ENCODE results near the gene DNAJC13. TPM values are rescaled to one million over a fixed set of nuclear protein-coding genes. Genes with fewer than 3 reads are reported as not detected.
"Not testable (repeated sequence)": the region's sequence is repeated elsewhere in the genome, so short reads cannot be mapped to it uniquely, and the experiment has no call there.

The DNAJC13 gene
- total and polyA plus RNA-seq, 4 donors: 6.3 to 22.8 (median 15.4) TPM

DNA sequence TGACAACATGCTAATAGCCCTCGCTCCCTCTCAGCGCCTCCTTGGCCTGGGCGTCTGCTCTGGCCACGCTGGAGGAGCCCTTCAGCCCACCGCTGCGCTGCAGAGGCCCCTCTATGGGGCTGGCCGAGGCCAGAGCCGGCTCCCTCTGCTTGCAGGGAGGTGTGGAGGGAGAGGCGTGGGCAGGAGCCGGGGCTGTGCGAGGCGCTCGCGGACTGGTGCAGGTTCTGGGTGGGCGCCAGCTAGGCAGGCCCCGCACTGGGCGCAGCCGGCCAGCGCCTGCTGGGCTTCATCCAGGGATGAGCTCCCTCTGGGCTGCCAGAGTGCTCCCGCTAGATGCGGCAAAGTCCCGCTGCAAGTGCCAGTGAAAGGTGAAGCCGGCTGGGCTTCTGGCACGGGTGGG is 21.0 kb upstream of the DNAJC13 start:
- H3K27me3 ChIP-seq (ENCODE audit: control insufficient read depth in 4 of 4, insufficient read depth in 4 of 4, low read length in 3 of 4): no peaks in the 10 kb centered on the region
- H3K9ac ChIP-seq (ENCODE audit: low read depth in 1 of 2, low read length in 2 of 2): no peak overlapping the region
- no peak for TF ChIP-seq RXRA (IDR thresholded peaks at IDR 0.05)
- TF ChIP-seq JUND (IDR thresholded peaks at IDR 0.05): no peak
- TF ChIP-seq, protein P1, sequence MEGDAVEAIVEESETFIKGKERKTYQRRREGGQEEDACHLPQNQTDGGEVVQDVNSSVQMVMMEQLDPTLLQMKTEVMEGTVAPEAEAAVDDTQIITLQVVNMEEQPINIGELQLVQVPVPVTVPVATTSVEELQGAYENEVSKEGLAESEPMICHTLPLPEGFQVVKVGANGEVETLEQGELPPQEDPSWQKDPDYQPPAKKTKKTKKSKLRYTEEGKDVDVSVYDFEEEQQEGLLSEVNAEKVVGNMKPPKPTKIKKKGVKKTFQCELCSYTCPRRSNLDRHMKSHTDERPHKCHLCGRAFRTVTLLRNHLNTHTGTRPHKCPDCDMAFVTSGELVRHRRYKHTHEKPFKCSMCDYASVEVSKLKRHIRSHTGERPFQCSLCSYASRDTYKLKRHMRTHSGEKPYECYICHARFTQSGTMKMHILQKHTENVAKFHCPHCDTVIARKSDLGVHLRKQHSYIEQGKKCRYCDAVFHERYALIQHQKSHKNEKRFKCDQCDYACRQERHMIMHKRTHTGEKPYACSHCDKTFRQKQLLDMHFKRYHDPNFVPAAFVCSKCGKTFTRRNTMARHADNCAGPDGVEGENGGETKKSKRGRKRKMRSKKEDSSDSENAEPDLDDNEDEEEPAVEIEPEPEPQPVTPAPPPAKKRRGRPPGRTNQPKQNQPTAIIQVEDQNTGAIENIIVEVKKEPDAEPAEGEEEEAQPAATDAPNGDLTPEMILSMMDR (IDR thresholded peaks at IDR 0.05; ENCODE audit: low read depth, low read length, missing input control): no peak
- no peak for TF ChIP-seq EGR1 (IDR thresholded peaks at IDR 0.05; ENCODE audit: low read depth in 2 of 2)
- TF ChIP-seq RAD21 (IDR thresholded peaks at IDR 0.05): no peak
- TF ChIP-seq FOXA2 (IDR thresholded peaks at IDR 0.05): no peak
- no peak for TF ChIP-seq HNF4A (conservative IDR thresholded peaks at IDR 0.05)
- TF ChIP-seq, protein P2, sequence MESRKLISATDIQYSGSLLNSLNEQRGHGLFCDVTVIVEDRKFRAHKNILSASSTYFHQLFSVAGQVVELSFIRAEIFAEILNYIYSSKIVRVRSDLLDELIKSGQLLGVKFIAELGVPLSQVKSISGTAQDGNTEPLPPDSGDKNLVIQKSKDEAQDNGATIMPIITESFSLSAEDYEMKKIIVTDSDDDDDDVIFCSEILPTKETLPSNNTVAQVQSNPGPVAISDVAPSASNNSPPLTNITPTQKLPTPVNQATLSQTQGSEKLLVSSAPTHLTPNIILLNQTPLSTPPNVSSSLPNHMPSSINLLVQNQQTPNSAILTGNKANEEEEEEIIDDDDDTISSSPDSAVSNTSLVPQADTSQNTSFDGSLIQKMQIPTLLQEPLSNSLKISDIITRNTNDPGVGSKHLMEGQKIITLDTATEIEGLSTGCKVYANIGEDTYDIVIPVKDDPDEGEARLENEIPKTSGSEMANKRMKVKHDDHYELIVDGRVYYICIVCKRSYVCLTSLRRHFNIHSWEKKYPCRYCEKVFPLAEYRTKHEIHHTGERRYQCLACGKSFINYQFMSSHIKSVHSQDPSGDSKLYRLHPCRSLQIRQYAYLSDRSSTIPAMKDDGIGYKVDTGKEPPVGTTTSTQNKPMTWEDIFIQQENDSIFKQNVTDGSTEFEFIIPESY (IDR thresholded peaks at IDR 0.05): no peak
- TF ChIP-seq TAF1 (conservative IDR thresholded peaks at IDR 0.05): no peak
- TF ChIP-seq FOXA1 (IDR thresholded peaks at IDR 0.05): no peak
- TF ChIP-seq GABPA (IDR thresholded peaks at IDR 0.05 in 1 of 2, conservative IDR thresholded peaks at IDR 0.05 in 1 of 2): no peak
- TF ChIP-seq HNF4G (IDR thresholded peaks at IDR 0.05): no peak
- TF ChIP-seq, protein P3, sequence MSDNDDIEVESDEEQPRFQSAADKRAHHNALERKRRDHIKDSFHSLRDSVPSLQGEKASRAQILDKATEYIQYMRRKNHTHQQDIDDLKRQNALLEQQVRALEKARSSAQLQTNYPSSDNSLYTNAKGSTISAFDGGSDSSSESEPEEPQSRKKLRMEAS (IDR thresholded peaks at IDR 0.05): no peak
- DNase-seq (ENCODE audit: low spot score): no peak
- 97% methylated on average over 24 of the region's 24 CpGs for WGBS
- H3K4me1 ChIP-seq (ENCODE audit: control insufficient read depth in 4 of 4, insufficient read depth in 4 of 4, low read length in 3 of 4): no peaks in the 10 kb centered on the region
- H3K36me3 ChIP-seq (ENCODE audit: control insufficient read depth in 4 of 4, insufficient read depth in 3 of 4, low read depth in 1 of 4, low read length in 3 of 4): no peaks in the 10 kb centered on the region
- H3K4me3 ChIP-seq (ENCODE audit: low read depth in 1 of 3, low read length in 3 of 3): no peak overlapping the region
- no peak overlapping the region for H3K27ac ChIP-seq (ENCODE audit: low read depth in 1 of 2, low read length in 2 of 2)
- H3K9me3 ChIP-seq (ENCODE audit: control insufficient read depth in 4 of 4, low read length in 3 of 4): peaks cover 0 to 3% (median 0%) of the 10 kb centered on the region in 4 donors

DNA sequence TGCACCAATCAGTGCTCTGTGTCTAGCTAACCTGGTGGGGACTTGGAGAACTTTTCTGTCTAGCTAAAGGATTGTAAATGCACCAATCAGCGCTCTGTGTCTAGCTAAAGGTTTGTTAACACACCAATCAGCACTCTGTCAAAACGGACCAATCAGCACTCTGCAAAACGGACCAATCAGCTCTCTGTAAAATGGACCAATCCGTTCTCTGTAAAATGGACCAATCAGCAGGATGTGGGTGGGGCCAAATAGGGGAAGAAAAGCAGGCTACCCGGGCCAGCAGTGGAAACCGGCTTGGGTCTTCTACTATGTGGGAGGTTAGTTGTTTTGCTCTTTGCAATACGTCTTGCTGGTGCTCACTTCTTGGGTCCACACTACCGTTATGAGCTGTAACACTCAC is 20.5 kb upstream of the DNAJC13 start:
- not testable (repeated sequence) for H3K4me1 ChIP-seq (ENCODE audit: control insufficient read depth in 4 of 4, insufficient read depth in 4 of 4, low read length in 3 of 4); H3K27me3 ChIP-seq (ENCODE audit: control insufficient read depth in 4 of 4, insufficient read depth in 4 of 4, low read length in 3 of 4); H3K4me3 ChIP-seq (ENCODE audit: low read depth in 1 of 3, low read length in 3 of 3); DNase-seq (ENCODE audit: low spot score); H3K36me3 ChIP-seq (ENCODE audit: control insufficient read depth in 4 of 4, insufficient read depth in 3 of 4, low read depth in 1 of 4, low read length in 3 of 4); H3K9me3 ChIP-seq (ENCODE audit: control insufficient read depth in 4 of 4, low read length in 3 of 4); H3K9ac ChIP-seq (ENCODE audit: low read depth in 1 of 2, low read length in 2 of 2); H3K27ac ChIP-seq (ENCODE audit: low read depth in 1 of 2, low read length in 2 of 2)
- WGBS: 91% methylated on average over 8 of the region's 8 CpGs

DNA sequence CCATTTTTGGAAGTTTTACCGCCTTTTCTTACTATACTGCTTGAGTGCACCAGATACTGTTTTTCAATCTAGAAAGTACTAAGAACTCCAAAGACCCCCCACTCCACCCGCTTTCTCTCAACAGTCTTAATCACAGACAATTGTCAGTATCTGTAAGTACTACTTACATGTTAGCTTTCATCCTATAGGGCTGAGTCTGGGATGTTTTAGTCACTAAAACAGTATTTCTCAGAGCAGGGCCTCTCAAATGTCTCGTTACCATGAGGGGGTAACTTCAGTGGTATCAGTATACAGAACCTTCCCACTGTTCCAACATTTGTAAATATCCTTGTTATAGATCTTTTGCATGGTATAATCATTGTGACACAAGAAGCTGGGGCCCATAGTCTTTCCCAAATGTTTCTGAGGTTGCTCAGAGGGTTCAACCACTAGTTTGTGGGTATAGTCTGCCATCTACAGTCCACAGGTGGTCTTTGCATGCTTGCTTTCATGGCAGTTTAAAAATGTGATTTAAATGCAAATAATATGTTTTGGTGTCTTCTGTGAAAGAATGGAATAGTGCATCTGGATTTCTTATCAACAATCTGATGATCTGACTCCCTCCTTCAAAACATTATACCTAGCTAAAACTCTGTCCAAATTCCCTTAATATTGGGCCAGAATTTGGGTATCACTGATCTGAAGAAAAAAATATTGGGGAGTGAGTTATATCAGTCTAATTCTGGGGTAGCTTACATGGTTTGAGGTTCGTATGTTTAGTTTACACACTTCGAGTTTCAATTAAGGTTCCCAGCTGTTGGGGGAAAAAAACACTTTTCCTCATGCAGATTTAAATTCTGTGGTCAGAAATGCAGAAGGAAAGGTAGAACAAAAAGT is 18.0 kb upstream of the DNAJC13 start:
- Histone ChIP-seq H3K9ac (ENCODE audit: low read depth in 1 of 2, low read length in 2 of 2) (no peak overlapping the region), H3K36me3 (ENCODE audit: control insufficient read depth in 4 of 4, insufficient read depth in 3 of 4, low read depth in 1 of 4, low read length in 3 of 4) (no peaks in the 10 kb centered on the region), H3K27me3 (ENCODE audit: control insufficient read depth in 4 of 4, insufficient read depth in 4 of 4, low read length in 3 of 4) (no peaks in the 10 kb centered on the region), H3K4me3 (ENCODE audit: low read depth in 1 of 3, low read length in 3 of 3) (no peak overlapping the region), H3K9me3 (ENCODE audit: control insufficient read depth in 4 of 4, low read length in 3 of 4) (peaks cover 0 to 3% (median 0%) of the 10 kb centered on the region in 4 donors), H3K27ac (ENCODE audit: low read depth in 1 of 2, low read length in 2 of 2) (no peak overlapping the region), H3K4me1 (ENCODE audit: control insufficient read depth in 4 of 4, insufficient read depth in 4 of 4, low read length in 3 of 4) (no peaks in the 10 kb centered on the region)
- no peak for TF ChIP-seq TAF1 (conservative IDR thresholded peaks at IDR 0.05)
- no peak for TF ChIP-seq GABPA (IDR thresholded peaks at IDR 0.05 in 1 of 2, conservative IDR thresholded peaks at IDR 0.05 in 1 of 2)
- peak; percentile 86 to 88 for TF ChIP-seq RAD21 (IDR thresholded peaks at IDR 0.05)
- TF ChIP-seq EGR1 (IDR thresholded peaks at IDR 0.05; ENCODE audit: low read depth in 2 of 2): no peak
- TF ChIP-seq FOXA1 (IDR thresholded peaks at IDR 0.05): no peak
- TF ChIP-seq, protein P3 (IDR thresholded peaks at IDR 0.05): no peak
- TF ChIP-seq, protein P4, sequence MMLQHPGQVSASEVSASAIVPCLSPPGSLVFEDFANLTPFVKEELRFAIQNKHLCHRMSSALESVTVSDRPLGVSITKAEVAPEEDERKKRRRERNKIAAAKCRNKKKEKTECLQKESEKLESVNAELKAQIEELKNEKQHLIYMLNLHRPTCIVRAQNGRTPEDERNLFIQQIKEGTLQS (IDR thresholded peaks at IDR 0.05): no peak
- TF ChIP-seq HNF4G (IDR thresholded peaks at IDR 0.05): no peak
- no peak for TF ChIP-seq FOXA2 (IDR thresholded peaks at IDR 0.05)
- TF ChIP-seq, protein P2 (IDR thresholded peaks at IDR 0.05): no peak
- TF ChIP-seq, protein P1 (IDR thresholded peaks at IDR 0.05; ENCODE audit: low read depth, low read length, missing input control): peak; percentile 81
- no peak for DNase-seq (ENCODE audit: low spot score)
- WGBS: 70% methylated on average over 5 of the region's 5 CpGs

All from liver (tissue), 9 donors.